ENCODE data around the gene NRXN3. TPM values are rescaled to one million over a fixed set of nuclear protein-coding genes. Genes with fewer than 3 reads are reported as not detected.

NRXN3 gene
- total RNA-seq, 1 experiment from 2014 or later: not detected

GRCh38 chr14:79837699-79838098 is 1667.5 kb downstream of the NRXN3 start:
- no peaks in the 10 kb centered on the region for H3K9me3 ChIP-seq (ENCODE audit: insufficient read depth, low read depth)
- H3K4me3 ChIP-seq: no peak overlapping the region
- peaks cover 10% of the 10 kb centered on the region; the same call in 1 of the 2 replicates for H3K9me2 ChIP-seq (ENCODE audit: insufficient read depth)
- H2AFZ ChIP-seq: no peak overlapping the region
- no TSS peak for BruUV-seq (replicated peaks)
- no peaks in the 10 kb centered on the region for H3F3A ChIP-seq (ENCODE audit: insufficient read depth, low read depth)
- H3K4me1 ChIP-seq (replicated peaks; ENCODE audit: insufficient read depth): no peaks in the 10 kb centered on the region
- POLR2A ChIA-PET (ENCODE audit: unreplicated experiment): no interaction called here
- peaks cover 18% of the 10 kb centered on the region for H3K27me3 ChIP-seq (ENCODE audit: insufficient read depth, low read depth)
- no peak overlapping the region for H3K4me2 ChIP-seq
- no peaks in the 10 kb centered on the region for H3K36me3 ChIP-seq (ENCODE audit: low read depth)
- H3K27ac ChIP-seq: no peak overlapping the region
- H3K79me2 ChIP-seq (ENCODE audit: low read depth): no peaks in the 10 kb centered on the region
- no peak for DNase-seq
- H4K20me1 ChIP-seq (ENCODE audit: insufficient read depth): no peaks in the 10 kb centered on the region
- intact Hi-C loops (cut with micrococcal nuclease; ENCODE audit: unreplicated experiment): no loop called here
- CTCF ChIA-PET: no interaction called here
- no peak for TF ChIP-seq EZH2 (IDR thresholded peaks at IDR 0.05; ENCODE audit: low read depth)
- no peak for TF ChIP-seq CTCF (conservative IDR thresholded peaks at IDR 0.05)

- H2AFZ ChIP-seq: no peak overlapping the region
- H3K4me3 ChIP-seq: no peak overlapping the region
- intact Hi-C loops (cut with micrococcal nuclease; ENCODE audit: unreplicated experiment): no loop called here
- no peaks in the 10 kb centered on the region for H3K36me3 ChIP-seq (ENCODE audit: low read depth)
- H3K4me2 ChIP-seq: no peak overlapping the region
- BruUV-seq (replicated peaks): no TSS peak
- H3K4me1 ChIP-seq (replicated peaks; ENCODE audit: insufficient read depth): no peaks in the 10 kb centered on the region
- no peaks in the 10 kb centered on the region for H4K20me1 ChIP-seq (ENCODE audit: insufficient read depth)
- CTCF ChIA-PET: no interaction called here
- no peak overlapping the region for H3K27ac ChIP-seq
- POLR2A ChIA-PET (ENCODE audit: unreplicated experiment): no interaction called here
- DNase-seq: no peak
- no peaks in the 10 kb centered on the region for H3K79me2 ChIP-seq (ENCODE audit: low read depth)
- no peaks in the 10 kb centered on the region for H3K9me3 ChIP-seq (ENCODE audit: insufficient read depth, low read depth)
- TF ChIP-seq CTCF (conservative IDR thresholded peaks at IDR 0.05) (no peak), EZH2 (IDR thresholded peaks at IDR 0.05; ENCODE audit: low read depth) (no peak)
- H3K9me2 ChIP-seq (ENCODE audit: insufficient read depth): 0 out of 2 replicates have a peak, but pooled peaks cover 4% of the 10 kb centered on the region
- H3F3A ChIP-seq (ENCODE audit: insufficient read depth, low read depth): no peaks in the 10 kb centered on the region
- peaks cover 19% of the 10 kb centered on the region for H3K27me3 ChIP-seq (ENCODE audit: insufficient read depth, low read depth)
Observed at GRCh38 chr14:79840103-79840502, 1669.9 kb downstream of the NRXN3 start.

- H3F3A ChIP-seq (ENCODE audit: insufficient read depth, low read depth): no peaks in the 10 kb centered on the region
- no peaks in the 10 kb centered on the region for H3K36me3 ChIP-seq (ENCODE audit: low read depth)
- H3K79me2 ChIP-seq (ENCODE audit: low read depth): no peaks in the 10 kb centered on the region
- no peak overlapping the region for H3K4me2 ChIP-seq
- intact Hi-C loops (cut with micrococcal nuclease; ENCODE audit: unreplicated experiment): no loop called here
- 0 out of 2 replicates have a peak, but pooled peaks cover 4% of the 10 kb centered on the region for H3K9me2 ChIP-seq (ENCODE audit: insufficient read depth)
- TF ChIP-seq CTCF (conservative IDR thresholded peaks at IDR 0.05) (no peak), EZH2 (IDR thresholded peaks at IDR 0.05; ENCODE audit: low read depth) (no peak)
- H4K20me1 ChIP-seq (ENCODE audit: insufficient read depth): no peaks in the 10 kb centered on the region
- H3K27ac ChIP-seq: no peak overlapping the region
- no TSS peak for BruUV-seq (replicated peaks)
- no peak overlapping the region for H3K4me3 ChIP-seq
- CTCF ChIA-PET: no interaction called here
- no peak for DNase-seq
- POLR2A ChIA-PET (ENCODE audit: unreplicated experiment): no interaction called here
- no peaks in the 10 kb centered on the region for H3K4me1 ChIP-seq (replicated peaks; ENCODE audit: insufficient read depth)
- no peak overlapping the region for H2AFZ ChIP-seq
- H3K27me3 ChIP-seq (ENCODE audit: insufficient read depth, low read depth): peaks cover 17% of the 10 kb centered on the region
- H3K9me3 ChIP-seq (ENCODE audit: insufficient read depth, low read depth): no peaks in the 10 kb centered on the region
Observed at GRCh38 chr14:79840831-79841230, 1670.7 kb downstream of the NRXN3 start.

Measured in PC-9 (cell line).